HepG2 (cell line): Measurements from ENCODE around the gene TKTL1. TPM values are rescaled to one million over a fixed set of nuclear protein-coding genes. Genes with fewer than 3 reads are reported as not detected.
A peak's percentile ranks its signal among the peaks of the same experiment; 100 is the strongest.

ENCODE experiments used
- ATF5 ChIP-seq: sonication (generic); formaldehyde crosslinking; IDR thresholded peaks from 2 replicates; pipeline ENCODE4 v1.4.0; 2020; ENCODE audit warnings: mild to moderate bottlenecking, low read depth, missing genetic modification reagents
- BORCS8-MEF2B ChIP-seq: sonication (generic); formaldehyde crosslinking; IDR thresholded peaks from 2 replicates; pipeline ENCODE4 v1.8.0; 2022; ENCODE audit warnings: mild to moderate bottlenecking, missing genetic modification reagents
- CBFB ChIP-seq: sonication (generic); formaldehyde crosslinking; IDR thresholded peaks from 2 replicates; pipeline ENCODE4 v1.4.0; 2020; ENCODE audit warnings: missing genetic modification reagents
- CBX1 ChIP-seq: IDR thresholded peaks from one replicate; pipeline ENCODE4 v1.6.1; 2016; ENCODE audit warnings: antibody characterized with exemption, low read depth
- CCDC6 ChIP-seq: sonication (generic); formaldehyde crosslinking; IDR thresholded peaks from 2 replicates; pipeline ENCODE4 v1.8.1; 2022; ENCODE audit warnings: mild to moderate bottlenecking, missing genetic modification reagents, moderate library complexity
- CHD4 ChIP-seq: fragments of 200-600 bp; sonication (generic); IDR thresholded peaks from 2 replicates; pipeline ENCODE4 v1.7.0; 2017; ENCODE audit warnings: mild to moderate bottlenecking, low read length, borderline replicate concordance
- CSRNP1 ChIP-seq: sonication (generic); formaldehyde crosslinking; IDR thresholded peaks from 2 replicates; pipeline ENCODE4 v1.8.1; 2023; ENCODE audit warnings: mild to moderate bottlenecking, missing genetic modification reagents
- DPF2 ChIP-seq: sonication (generic); formaldehyde crosslinking; IDR thresholded peaks from 2 replicates; pipeline ENCODE4 v1.4.0; 2020; ENCODE audit warnings: mild to moderate bottlenecking, low read depth, missing genetic modification reagents, borderline replicate concordance
- GMEB1 ChIP-seq: sonication (generic); formaldehyde crosslinking; IDR thresholded peaks from 2 replicates; pipeline ENCODE4 v1.5.1; 2020; ENCODE audit warnings: missing genetic modification reagents, mild to moderate bottlenecking, borderline replicate concordance
- MEF2D ChIP-seq: sonication (generic); formaldehyde crosslinking; IDR thresholded peaks from 2 replicates; pipeline ENCODE4 v1.5.1; 2020; ENCODE audit warnings: mild to moderate bottlenecking, missing genetic modification reagents
- SIX4 ChIP-seq: sonication (generic); formaldehyde crosslinking; IDR thresholded peaks from 2 replicates; pipeline ENCODE4 v1.4.0; 2020; ENCODE audit warnings: missing genetic modification reagents
- SMAD9 ChIP-seq: sonication (generic); formaldehyde crosslinking; IDR thresholded peaks from 2 replicates; pipeline ENCODE4 v1.5.1; 2020; ENCODE audit warnings: mild to moderate bottlenecking, missing genetic modification reagents
- TSC22D2 ChIP-seq: sonication (generic); formaldehyde crosslinking; IDR thresholded peaks from 2 replicates; pipeline ENCODE4 v1.5.1; 2020; ENCODE audit warnings: missing genetic modification reagents, mild to moderate bottlenecking, borderline replicate concordance
- ZBTB7A ChIP-seq: sonication (generic); formaldehyde crosslinking; IDR thresholded peaks from 2 replicates; pipeline ENCODE4 v1.8.0; 2022; ENCODE audit warnings: mild to moderate bottlenecking, missing genetic modification reagents
- ZFP37 ChIP-seq: sonication (generic); formaldehyde crosslinking; IDR thresholded peaks from 2 replicates; pipeline ENCODE4 v1.4.0; 2020; ENCODE audit warnings: missing genetic modification reagents, borderline replicate concordance
- ZFP62 ChIP-seq: sonication (generic); formaldehyde crosslinking; IDR thresholded peaks from 2 replicates; pipeline ENCODE4 v1.4.0; 2020; ENCODE audit warnings: missing genetic modification reagents
- ZFY ChIP-seq: sonication (generic); formaldehyde crosslinking; IDR thresholded peaks from 2 replicates; pipeline ENCODE4 v1.4.0; 2020; ENCODE audit warnings: missing genetic modification reagents
- ZNF382 ChIP-seq: sonication (generic); formaldehyde crosslinking; IDR thresholded peaks from 2 replicates; pipeline ENCODE4 v1.5.0; 2020; ENCODE audit warnings: missing genetic modification reagents, mild to moderate bottlenecking, borderline replicate concordance
- ZNF431 ChIP-seq: sonication (generic); formaldehyde crosslinking; IDR thresholded peaks from 2 replicates; pipeline ENCODE4 v1.9.0; 2022; ENCODE audit warnings: missing genetic modification reagents, low read depth, mild to moderate bottlenecking, borderline replicate concordance
- ZNF44 ChIP-seq: sonication (generic); formaldehyde crosslinking; IDR thresholded peaks from 2 replicates; pipeline ENCODE4 v1.5.1; 2020; ENCODE audit warnings: mild to moderate bottlenecking, missing genetic modification reagents
- ZNF619 ChIP-seq: sonication (generic); formaldehyde crosslinking; IDR thresholded peaks from 2 replicates; pipeline ENCODE4 v1.4.0; 2020; ENCODE audit warnings: mild to moderate bottlenecking, missing genetic modification reagents
- ZSCAN29 ChIP-seq: sonication (generic); formaldehyde crosslinking; conservative IDR thresholded peaks from 2 replicates; pipeline ENCODE4 v1.4.0; 2020; ENCODE audit warnings: mild to moderate bottlenecking, missing genetic modification reagents
- polyA plus RNA-seq, 8 experiments: library from polyadenylated mRNA; depleted of rRNA in 3 of 8; stranded (reverse) in 7 of 8; unstranded in 1 of 8; fragments of >200 nt; fragmentation: Illumina TruSeq in 4 of 8; extraction: Trizol in 4 of 8; gene quantifications; 2 replicates each; pipeline versions ENCODE4 v1.2.1 to v1.2.3, GENCODE V29; 2011 to 2016; ENCODE audit warnings: low read depth in 4 of 8, missing spikeins in 1 of 8, mixed read lengths in 1 of 8; ENCODE audit not compliant: insufficient read depth in 1 of 8
- total RNA-seq, 5 experiments: library from RNA; depleted of rRNA; stranded (reverse); fragments of >200 nt; fragmentation: Illumina TruSeq; extraction: Trizol; gene quantifications; 2 replicates each; pipeline ENCODE4 v1.2.3, GENCODE V29; 2016; ENCODE audit warnings: low read depth in 1 of 5
- TF ChIP-seq, protein P1 (sequence below): sonication (generic); formaldehyde crosslinking; IDR thresholded peaks from 2 replicates; pipeline ENCODE4 v1.5.0; 2020; ENCODE audit warnings: missing genetic modification reagents
- TF ChIP-seq, protein P2 (sequence below): sonication (generic); formaldehyde crosslinking; IDR thresholded peaks from 2 replicates; pipeline ENCODE4 v1.4.0; 2020; ENCODE audit warnings: mild to moderate bottlenecking, missing genetic modification reagents

TKTL1 gene
- total and polyA plus RNA-seq, 2 of the 13 experiments (the other 11 are each of a cell fraction or from before 2014, with no cell fraction given), result not detected

GRCh38 chrX:154358829-154359228, 63.2 kb downstream of the TKTL1 start (continued):
- TF ChIP-seq CSRNP1, result no peak
- TF ChIP-seq ZSCAN29 (CRISPR knock-in tag), result no peak
- no peak for TF ChIP-seq MEF2D
- TF ChIP-seq ZNF44 (CRISPR knock-in tag), result no peak
- TF ChIP-seq CBFB (CRISPR knock-in tag), result no peak
- no peak for TF ChIP-seq TSC22D2 (CRISPR knock-in tag)
- no peak for TF ChIP-seq SMAD9 (CRISPR knock-in tag)
- TF ChIP-seq BORCS8-MEF2B (CRISPR knock-in tag), result no peak
- TF ChIP-seq ZNF619 (CRISPR knock-in tag), result no peak
- 0 out of 2 replicates have a peak, but pooled peaks have one; percentile 54 for TF ChIP-seq DPF2 (CRISPR knock-in tag)
- TF ChIP-seq ZFY (CRISPR knock-in tag), result no peak
- no peak for TF ChIP-seq CCDC6 (CRISPR knock-in tag)
- TF ChIP-seq GMEB1 (CRISPR knock-in tag), result no peak
- TF ChIP-seq ZFP37 (CRISPR knock-in tag), result no peak
- TF ChIP-seq, protein P1, sequence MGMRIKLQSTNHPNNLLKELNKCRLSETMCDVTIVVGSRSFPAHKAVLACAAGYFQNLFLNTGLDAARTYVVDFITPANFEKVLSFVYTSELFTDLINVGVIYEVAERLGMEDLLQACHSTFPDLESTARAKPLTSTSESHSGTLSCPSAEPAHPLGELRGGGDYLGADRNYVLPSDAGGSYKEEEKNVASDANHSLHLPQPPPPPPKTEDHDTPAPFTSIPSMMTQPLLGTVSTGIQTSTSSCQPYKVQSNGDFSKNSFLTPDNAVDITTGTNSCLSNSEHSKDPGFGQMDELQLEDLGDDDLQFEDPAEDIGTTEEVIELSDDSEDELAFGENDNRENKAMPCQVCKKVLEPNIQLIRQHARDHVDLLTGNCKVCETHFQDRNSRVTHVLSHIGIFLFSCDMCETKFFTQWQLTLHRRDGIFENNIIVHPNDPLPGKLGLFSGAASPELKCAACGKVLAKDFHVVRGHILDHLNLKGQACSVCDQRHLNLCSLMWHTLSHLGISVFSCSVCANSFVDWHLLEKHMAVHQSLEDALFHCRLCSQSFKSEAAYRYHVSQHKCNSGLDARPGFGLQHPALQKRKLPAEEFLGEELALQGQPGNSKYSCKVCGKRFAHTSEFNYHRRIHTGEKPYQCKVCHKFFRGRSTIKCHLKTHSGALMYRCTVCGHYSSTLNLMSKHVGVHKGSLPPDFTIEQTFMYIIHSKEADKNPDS (CRISPR knock-in tag), result no peak
- TF ChIP-seq SIX4 (CRISPR knock-in tag), result no peak
- no peak for TF ChIP-seq ZNF382
- TF ChIP-seq, protein P2, sequence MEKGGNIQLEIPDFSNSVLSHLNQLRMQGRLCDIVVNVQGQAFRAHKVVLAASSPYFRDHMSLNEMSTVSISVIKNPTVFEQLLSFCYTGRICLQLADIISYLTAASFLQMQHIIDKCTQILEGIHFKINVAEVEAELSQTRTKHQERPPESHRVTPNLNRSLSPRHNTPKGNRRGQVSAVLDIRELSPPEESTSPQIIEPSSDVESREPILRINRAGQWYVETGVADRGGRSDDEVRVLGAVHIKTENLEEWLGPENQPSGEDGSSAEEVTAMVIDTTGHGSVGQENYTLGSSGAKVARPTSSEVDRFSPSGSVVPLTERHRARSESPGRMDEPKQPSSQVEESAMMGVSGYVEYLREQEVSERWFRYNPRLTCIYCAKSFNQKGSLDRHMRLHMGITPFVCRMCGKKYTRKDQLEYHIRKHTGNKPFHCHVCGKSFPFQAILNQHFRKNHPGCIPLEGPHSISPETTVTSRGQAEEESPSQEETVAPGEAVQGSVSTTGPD (CRISPR knock-in tag), result no peak
- 0 out of 2 replicates have a peak, but pooled peaks have one; percentile 30 for TF ChIP-seq ZBTB7A (CRISPR knock-in tag)
- no peak for TF ChIP-seq ATF5 (CRISPR knock-in tag)
- no peak for TF ChIP-seq CHD4
- no peak for TF ChIP-seq ZFP62 (CRISPR knock-in tag)
- TF ChIP-seq CBX1, result no peak
- TF ChIP-seq ZNF431, result no peak
